Measurements from ENCODE around the gene GSX1.

DNA sequence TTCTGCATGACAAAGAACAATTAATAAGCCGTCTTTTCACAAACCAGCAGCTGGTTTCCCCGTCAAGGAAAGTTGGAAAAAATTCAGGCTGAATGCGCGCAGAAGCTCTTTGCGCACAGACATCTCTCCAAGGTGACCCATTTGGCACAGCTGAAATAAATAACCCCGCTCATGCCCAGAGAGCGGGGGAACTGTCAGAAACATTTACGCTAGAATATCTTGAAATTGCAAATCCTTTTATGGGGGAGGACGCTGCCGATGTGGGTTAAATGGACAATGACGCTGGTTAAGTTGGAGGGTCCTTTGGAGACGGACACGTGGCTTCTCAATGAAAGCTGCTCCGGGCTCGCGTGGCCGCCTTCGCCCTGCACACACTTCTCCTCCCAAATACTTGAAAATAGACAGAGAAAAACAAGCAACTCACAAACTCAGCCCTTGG lies 30.6 kb downstream of the GSX1 start:
- TF ChIP-seq, protein P1, sequence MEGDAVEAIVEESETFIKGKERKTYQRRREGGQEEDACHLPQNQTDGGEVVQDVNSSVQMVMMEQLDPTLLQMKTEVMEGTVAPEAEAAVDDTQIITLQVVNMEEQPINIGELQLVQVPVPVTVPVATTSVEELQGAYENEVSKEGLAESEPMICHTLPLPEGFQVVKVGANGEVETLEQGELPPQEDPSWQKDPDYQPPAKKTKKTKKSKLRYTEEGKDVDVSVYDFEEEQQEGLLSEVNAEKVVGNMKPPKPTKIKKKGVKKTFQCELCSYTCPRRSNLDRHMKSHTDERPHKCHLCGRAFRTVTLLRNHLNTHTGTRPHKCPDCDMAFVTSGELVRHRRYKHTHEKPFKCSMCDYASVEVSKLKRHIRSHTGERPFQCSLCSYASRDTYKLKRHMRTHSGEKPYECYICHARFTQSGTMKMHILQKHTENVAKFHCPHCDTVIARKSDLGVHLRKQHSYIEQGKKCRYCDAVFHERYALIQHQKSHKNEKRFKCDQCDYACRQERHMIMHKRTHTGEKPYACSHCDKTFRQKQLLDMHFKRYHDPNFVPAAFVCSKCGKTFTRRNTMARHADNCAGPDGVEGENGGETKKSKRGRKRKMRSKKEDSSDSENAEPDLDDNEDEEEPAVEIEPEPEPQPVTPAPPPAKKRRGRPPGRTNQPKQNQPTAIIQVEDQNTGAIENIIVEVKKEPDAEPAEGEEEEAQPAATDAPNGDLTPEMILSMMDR (IDR thresholded peaks at IDR 0.05; ENCODE audit: poor library complexity, severe bottlenecking) = no peak
- TF ChIP-seq EZH2 (IDR thresholded peaks at IDR 0.05; ENCODE audit: borderline replicate concordance, insufficient read depth, low read length, poor library complexity, severe bottlenecking) (no peak), POLR2AphosphoS5 (IDR thresholded peaks at IDR 0.05) (no peak), EP300 (conservative IDR thresholded peaks at IDR 0.05; ENCODE audit: poor library complexity, severe bottlenecking) (no peak), SMC3 (conservative IDR thresholded peaks at IDR 0.05; ENCODE audit: poor library complexity) (no peak), RAD21 (conservative IDR thresholded peaks at IDR 0.05) (no peak), MXI1 (conservative IDR thresholded peaks at IDR 0.05; ENCODE audit: poor library complexity, severe bottlenecking) (no peak)
- TF ChIP-seq, protein P2, sequence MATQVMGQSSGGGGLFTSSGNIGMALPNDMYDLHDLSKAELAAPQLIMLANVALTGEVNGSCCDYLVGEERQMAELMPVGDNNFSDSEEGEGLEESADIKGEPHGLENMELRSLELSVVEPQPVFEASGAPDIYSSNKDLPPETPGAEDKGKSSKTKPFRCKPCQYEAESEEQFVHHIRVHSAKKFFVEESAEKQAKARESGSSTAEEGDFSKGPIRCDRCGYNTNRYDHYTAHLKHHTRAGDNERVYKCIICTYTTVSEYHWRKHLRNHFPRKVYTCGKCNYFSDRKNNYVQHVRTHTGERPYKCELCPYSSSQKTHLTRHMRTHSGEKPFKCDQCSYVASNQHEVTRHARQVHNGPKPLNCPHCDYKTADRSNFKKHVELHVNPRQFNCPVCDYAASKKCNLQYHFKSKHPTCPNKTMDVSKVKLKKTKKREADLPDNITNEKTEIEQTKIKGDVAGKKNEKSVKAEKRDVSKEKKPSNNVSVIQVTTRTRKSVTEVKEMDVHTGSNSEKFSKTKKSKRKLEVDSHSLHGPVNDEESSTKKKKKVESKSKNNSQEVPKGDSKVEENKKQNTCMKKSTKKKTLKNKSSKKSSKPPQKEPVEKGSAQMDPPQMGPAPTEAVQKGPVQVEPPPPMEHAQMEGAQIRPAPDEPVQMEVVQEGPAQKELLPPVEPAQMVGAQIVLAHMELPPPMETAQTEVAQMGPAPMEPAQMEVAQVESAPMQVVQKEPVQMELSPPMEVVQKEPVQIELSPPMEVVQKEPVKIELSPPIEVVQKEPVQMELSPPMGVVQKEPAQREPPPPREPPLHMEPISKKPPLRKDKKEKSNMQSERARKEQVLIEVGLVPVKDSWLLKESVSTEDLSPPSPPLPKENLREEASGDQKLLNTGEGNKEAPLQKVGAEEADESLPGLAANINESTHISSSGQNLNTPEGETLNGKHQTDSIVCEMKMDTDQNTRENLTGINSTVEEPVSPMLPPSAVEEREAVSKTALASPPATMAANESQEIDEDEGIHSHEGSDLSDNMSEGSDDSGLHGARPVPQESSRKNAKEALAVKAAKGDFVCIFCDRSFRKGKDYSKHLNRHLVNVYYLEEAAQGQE (IDR thresholded peaks at IDR 0.05; ENCODE audit: borderline replicate concordance) = no peak

All from neural cell (in vitro differentiated cells).